ENCODE results near the gene SELENOO.

DNA sequence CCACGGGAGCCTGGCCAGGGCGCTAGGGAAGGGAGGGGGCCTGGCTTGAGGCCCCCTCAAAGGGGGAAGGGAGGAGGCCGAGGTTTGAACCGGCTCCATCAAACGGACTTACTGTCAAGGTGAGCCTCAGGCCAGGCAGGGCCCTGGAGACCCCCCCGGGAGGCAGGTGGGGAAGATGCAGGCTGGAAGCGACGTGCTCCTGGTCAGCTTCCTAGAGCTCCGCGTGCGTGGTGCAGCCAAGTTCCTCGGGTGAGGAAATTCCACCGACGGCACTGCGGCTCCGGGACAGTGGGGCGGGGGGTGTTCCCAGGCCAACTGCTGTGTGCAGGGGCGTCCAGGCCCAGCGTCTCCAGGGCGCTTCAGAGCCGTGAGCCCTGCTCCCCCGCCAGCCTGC lies 22.3 kb upstream of the SELENOO start:
- no peak for TF ChIP-seq ZNF773 (CRISPR knock-in tag; IDR thresholded peaks at IDR 0.05; ENCODE audit: borderline replicate concordance)
- TF ChIP-seq ZNF34 (CRISPR knock-in tag; IDR thresholded peaks at IDR 0.05; ENCODE audit: borderline replicate concordance) = no peak
- no peak for TF ChIP-seq ZNF616 (CRISPR knock-in tag; IDR thresholded peaks at IDR 0.05; ENCODE audit: low read depth)
- TF ChIP-seq ZNF121 (CRISPR knock-in tag; IDR thresholded peaks at IDR 0.05) = no peak
- TF ChIP-seq NFYC (CRISPR knock-in tag; IDR thresholded peaks at IDR 0.05) = no peak
- TF ChIP-seq EP300 (IDR thresholded peaks at IDR 0.05; ENCODE audit: low read depth in 2 of 2, low read length in 2 of 2) = no peak
- no peak for TF ChIP-seq EP300 (CRISPR knock-in tag; IDR thresholded peaks at IDR 0.05; ENCODE audit: borderline replicate concordance)
- TF ChIP-seq ZNF143 (CRISPR knock-in tag; IDR thresholded peaks at IDR 0.05) = no peak
- TF ChIP-seq, protein P1, sequence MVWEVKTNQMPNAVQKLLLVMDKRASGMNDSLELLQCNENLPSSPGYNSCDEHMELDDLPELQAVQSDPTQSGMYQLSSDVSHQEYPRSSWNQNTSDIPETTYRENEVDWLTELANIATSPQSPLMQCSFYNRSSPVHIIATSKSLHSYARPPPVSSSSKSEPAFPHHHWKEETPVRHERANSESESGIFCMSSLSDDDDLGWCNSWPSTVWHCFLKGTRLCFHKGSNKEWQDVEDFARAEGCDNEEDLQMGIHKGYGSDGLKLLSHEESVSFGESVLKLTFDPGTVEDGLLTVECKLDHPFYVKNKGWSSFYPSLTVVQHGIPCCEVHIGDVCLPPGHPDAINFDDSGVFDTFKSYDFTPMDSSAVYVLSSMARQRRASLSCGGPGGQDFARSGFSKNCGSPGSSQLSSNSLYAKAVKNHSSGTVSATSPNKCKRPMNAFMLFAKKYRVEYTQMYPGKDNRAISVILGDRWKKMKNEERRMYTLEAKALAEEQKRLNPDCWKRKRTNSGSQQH (CRISPR knock-in tag; IDR thresholded peaks at IDR 0.05; ENCODE audit: low read depth) = no peak
- TF ChIP-seq, protein P2, sequence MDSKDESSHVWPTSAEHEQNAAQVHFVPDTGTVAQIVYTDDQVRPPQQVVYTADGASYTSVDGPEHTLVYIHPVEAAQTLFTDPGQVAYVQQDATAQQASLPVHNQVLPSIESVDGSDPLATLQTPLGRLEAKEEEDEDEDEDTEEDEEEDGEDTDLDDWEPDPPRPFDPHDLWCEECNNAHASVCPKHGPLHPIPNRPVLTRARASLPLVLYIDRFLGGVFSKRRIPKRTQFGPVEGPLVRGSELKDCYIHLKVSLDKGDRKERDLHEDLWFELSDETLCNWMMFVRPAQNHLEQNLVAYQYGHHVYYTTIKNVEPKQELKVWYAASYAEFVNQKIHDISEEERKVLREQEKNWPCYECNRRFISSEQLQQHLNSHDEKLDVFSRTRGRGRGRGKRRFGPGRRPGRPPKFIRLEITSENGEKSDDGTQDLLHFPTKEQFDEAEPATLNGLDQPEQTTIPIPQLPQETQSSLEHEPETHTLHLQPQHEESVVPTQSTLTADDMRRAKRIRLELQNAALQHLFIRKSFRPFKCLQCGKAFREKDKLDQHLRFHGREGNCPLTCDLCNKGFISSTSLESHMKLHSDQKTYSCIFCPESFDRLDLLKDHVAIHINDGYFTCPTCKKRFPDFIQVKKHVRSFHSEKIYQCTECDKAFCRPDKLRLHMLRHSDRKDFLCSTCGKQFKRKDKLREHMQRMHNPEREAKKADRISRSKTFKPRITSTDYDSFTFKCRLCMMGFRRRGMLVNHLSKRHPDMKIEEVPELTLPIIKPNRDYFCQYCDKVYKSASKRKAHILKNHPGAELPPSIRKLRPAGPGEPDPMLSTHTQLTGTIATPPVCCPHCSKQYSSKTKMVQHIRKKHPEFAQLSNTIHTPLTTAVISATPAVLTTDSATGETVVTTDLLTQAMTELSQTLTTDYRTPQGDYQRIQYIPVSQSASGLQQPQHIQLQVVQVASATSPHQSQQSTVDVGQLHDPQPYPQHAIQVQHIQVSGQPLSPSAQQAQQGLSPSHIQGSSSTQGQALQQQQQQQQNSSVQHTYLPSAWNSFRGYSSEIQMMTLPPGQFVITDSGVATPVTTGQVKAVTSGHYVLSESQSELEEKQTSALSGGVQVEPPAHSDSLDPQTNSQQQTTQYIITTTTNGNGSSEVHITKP (CRISPR knock-in tag; IDR thresholded peaks at IDR 0.05; ENCODE audit: low read depth) = no peak
- TF ChIP-seq YY1 (IDR thresholded peaks at IDR 0.05; ENCODE audit: insufficient read depth, insufficient replicate concordance, low read depth, low read length) = no peak
- TF ChIP-seq, protein P3, sequence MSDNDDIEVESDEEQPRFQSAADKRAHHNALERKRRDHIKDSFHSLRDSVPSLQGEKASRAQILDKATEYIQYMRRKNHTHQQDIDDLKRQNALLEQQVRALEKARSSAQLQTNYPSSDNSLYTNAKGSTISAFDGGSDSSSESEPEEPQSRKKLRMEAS (IDR thresholded peaks at IDR 0.05) = no peak
- no peak for TF ChIP-seq POLR2A (IDR thresholded peaks at IDR 0.05; ENCODE audit: insufficient read depth in 1 of 2, low read depth in 2 of 2, low read length in 2 of 2)
- TF ChIP-seq CTCF (CRISPR knock-in tag; IDR thresholded peaks at IDR 0.05) = no peak
- TF ChIP-seq RFX5 (IDR thresholded peaks at IDR 0.05; ENCODE audit: low read depth, low read length) = no peak

All from HepG2 (cell line).